Panc1 (cell line): Measurements from ENCODE around the gene HSD3B2. TPM values are rescaled to one million over a fixed set of nuclear protein-coding genes. Genes with fewer than 3 reads are reported as not detected.
A peak's percentile ranks its signal among the peaks of the same experiment; 100 is the strongest.

Experiments
- ATAC-seq: fragments of 200-7000 bp; cut with Tn5 transposase; 2 replicates; pipeline ENCODE4 v1.9.1; 2020; ENCODE audit warnings: mild to moderate bottlenecking, moderate library complexity
- Bru-seq: library from RNA; stranded (reverse); fragments of 400-500 nt; gene quantifications from one replicate; lab custom pipeline; 2021; lab: Mats Ljungman, UMichigan
- BruChase-seq, 2 experiments: library from RNA; stranded (reverse); fragments of 400-500 nt; gene quantifications; one replicate each; lab custom pipeline; 2021; lab: Mats Ljungman, UMichigan
- BruUV-seq: library from RNA; stranded (reverse); fragments of 400-500 nt; replicated peaks from 2 replicates; lab custom pipeline; 2021; lab: Mats Ljungman, UMichigan
- CTCF ChIA-PET: fragments of 300-600 bp; sonication (Branson Sonifier 250); formaldehyde crosslinking; loops from one replicate; lab custom pipeline; 2022; ENCODE audit warnings: antibody characterized with exemption; lab: Charles Lee
- POLR2A ChIA-PET: fragments of 300-600 bp; sonication (Branson Sonifier 250); formaldehyde crosslinking; loops from one replicate; lab custom pipeline; 2022; ENCODE audit warnings: antibody characterized with exemption; lab: Charles Lee
- DNase-seq: peaks from one replicate; pipeline ENCODE4 v3.0.0-alpha.2; 2010; ENCODE audit warnings: low read depth, low spot score
- H3K27ac ChIP-seq: 2 replicates; pipeline ENCODE4 v1.5.1; 2011; ENCODE audit warnings: mild to moderate bottlenecking, low read length, inconsistent platforms
- H3K27me3 ChIP-seq: fragments of 200-500 bp; sonication (Bioruptor generic); 2 replicates; pipeline ENCODE4 v1.6.0; 2014; ENCODE audit warnings: low read length, inconsistent platforms; ENCODE audit not compliant: control insufficient read depth, insufficient read depth
- H3K36me3 ChIP-seq: fragments of 200-500 bp; sonication (Bioruptor generic); 2 replicates; pipeline ENCODE4 v1.5.1; 2014; ENCODE audit warnings: inconsistent platforms, mild to moderate bottlenecking, low read length, moderate library complexity; ENCODE audit not compliant: control insufficient read depth, insufficient read depth
- H3K4me1 ChIP-seq: 2 replicates; pipeline ENCODE4 v1.5.1; 2011; ENCODE audit warnings: inconsistent platforms, mild to moderate bottlenecking, low read length, moderate library complexity; ENCODE audit not compliant: control insufficient read depth, insufficient read depth
- H3K4me3 ChIP-seq, 2 experiments: 2 replicates each; pipeline ENCODE4 v1.5.1; 2011 to 2012; ENCODE audit warnings: low read depth in 2 of 2, low read length in 2 of 2, mild to moderate bottlenecking in 2 of 2, inconsistent platforms in 1 of 2, moderate library complexity in 1 of 2
- H3K9me3 ChIP-seq: fragments of 200-500 bp; sonication (Bioruptor generic); 2 replicates; pipeline ENCODE4 v1.5.1; 2014; ENCODE audit warnings: low read depth, mild to moderate bottlenecking, inconsistent platforms, low read length, moderate library complexity; ENCODE audit not compliant: control insufficient read depth, insufficient read depth
- POLR2AphosphoS5 ChIP-seq: IDR thresholded peaks from 2 replicates; pipeline ENCODE4 v1.6.1; 2012; ENCODE audit warnings: mild to moderate bottlenecking, low read depth, low read length, moderate library complexity
- REST ChIP-seq, 2 experiments: IDR thresholded peaks; 2 replicates each; pipeline ENCODE4 v1.6.1; 2011 to 2012; ENCODE audit warnings: low read depth in 2 of 2, control low read depth in 1 of 2, low read length in 1 of 2, mild to moderate bottlenecking in 1 of 2, moderate library complexity in 1 of 2; ENCODE audit not compliant: insufficient read depth in 1 of 2
- SIN3A ChIP-seq: IDR thresholded peaks from 2 replicates; pipeline ENCODE4 v1.6.1; 2012; ENCODE audit warnings: low read depth, mild to moderate bottlenecking, low read length, moderate library complexity, borderline replicate concordance; ENCODE audit not compliant: insufficient read depth
- TCF7L2 ChIP-seq: IDR thresholded peaks from 2 replicates; pipeline ENCODE4 v1.6.1; 2011; ENCODE audit warnings: mild to moderate bottlenecking, low read depth, low read length, inconsistent platforms
- in situ Hi-C: cut with HindIII; loops from 2 replicates; pipeline ENCODE4 v1.10.0; 2016; ENCODE audit warnings: low sequenced_read_pairs, low pct_unique_long_range_greater_than_20kb
- intact Hi-C: fragments of 100-400 bp; cut with micrococcal nuclease; formaldehyde crosslinking; loops from one replicate; pipeline ENCODE4 v1.10.0; 2022; ENCODE audit not compliant: unreplicated experiment
- long read RNA-seq: library from polyadenylated mRNA; unstranded; transcript quantifications from one replicate; pipeline ENCODE4 v2.0.0, GENCODE V29; 2021; ENCODE audit not compliant: unreplicated experiment
- polyA plus RNA-seq: library from polyadenylated mRNA; unstranded; fragments of >200 nt; gene quantifications from one replicate; pipeline ENCODE4 v1.2.1, GENCODE V29; 2012; ENCODE audit warnings: missing spikeins; ENCODE audit not compliant: insufficient read length
- total RNA-seq: library from RNA; stranded (reverse); gene quantifications from one replicate; pipeline ENCODE4 v1.2.1, GENCODE V29; 2021; ENCODE audit not compliant: unreplicated experiment
- TF ChIP-seq, protein P1 (sequence below): fragments of 450-650 bp; IDR thresholded peaks from 2 replicates; pipeline ENCODE4 v1.5.1; 2017; ENCODE audit warnings: mild to moderate bottlenecking

Gene HSD3B2
- total RNA-seq (1.2 TPM), Bru-seq, nascent RNA (not detected), BruChase-seq, experiment 1, labeled RNA remaining after a 2-hour chase (percentile 9 among the genes with signal in this experiment), BruChase-seq, experiment 2, labeled RNA remaining after a 6-hour chase (not detected)
- polyA plus RNA-seq, result not detected
- long read RNA-seq, result 0 reads

DNA sequence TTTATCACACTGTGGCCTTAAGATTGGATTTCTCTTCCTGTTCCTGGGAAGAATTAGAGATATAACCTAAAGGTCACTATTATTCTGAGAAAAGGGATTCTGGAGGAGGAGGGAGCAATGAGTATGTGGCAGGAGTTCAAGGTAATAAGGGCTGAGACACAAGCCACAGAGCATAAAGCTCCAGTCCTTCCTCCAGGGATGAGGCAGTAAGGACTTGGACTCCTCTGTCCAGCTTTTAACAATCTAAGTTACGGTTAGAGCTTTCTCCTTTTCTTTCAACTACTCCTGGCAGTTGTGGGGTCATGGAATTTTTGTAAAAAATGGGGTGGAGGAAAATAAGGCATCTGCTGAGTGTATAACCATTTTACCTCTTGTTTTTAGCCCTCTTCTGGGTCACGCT is at the start of gene HSD3B2:
Gene HSD3B2, plus strand, starts transcription at position 201 of the 400 bp plus-strand sequence. CDS start 270 bp downstream, outside the sequence.
- H3K4me3 ChIP-seq, result no peak within 1 kb of the TSS
- CTCF ChIA-PET, result no interaction called here

GRCh38 chr1:119366424-119366823 is 48.5 kb upstream of the HSD3B2 start:
- TF ChIP-seq POLR2AphosphoS5, result no peak
- intact Hi-C loops, result loop anchor here (5.0 kb wide), 2 partner anchors 89 to 1214 kb away; no protein-coding TSS in a partner anchor
- Histone ChIP-seq H3K27me3 (peaks cover 9% of the 10 kb centered on the region), H3K4me3 (no peak overlapping the region), H3K9me3 (no peaks in the 10 kb centered on the region), H3K36me3 (no peaks in the 10 kb centered on the region), H3K4me1 (no peaks in the 10 kb centered on the region), H3K27ac (no peak overlapping the region)
- in situ Hi-C loops, result no loop called here
- ChIA-PET POLR2A (no interaction called here), CTCF (interaction anchor here (1.4 kb wide), 1 partner anchor 91 kb away, joined by 4 read pairs; no protein-coding TSS in a partner anchor)
- DNase-seq, result no peak
- no TSS peak for BruUV-seq
- ATAC-seq, result no peak

More for the DNA sequence above, at the start of gene HSD3B2:
- H3K27ac ChIP-seq, result no peak within 1 kb of the TSS
- H3K36me3 ChIP-seq, result no peaks in the 10 kb centered on the region
- ATAC-seq (no peak), DNase-seq (no peak)
- H3K27me3 ChIP-seq, result peaks cover 3% of the 10 kb centered on the region; the same call in 1 of the 2 replicates
- H3K4me1 ChIP-seq, result no peaks in the 10 kb centered on the region
- in situ Hi-C loops, result no loop called here
- BruUV-seq, result no TSS peak
- H3K9me3 ChIP-seq, result no peaks in the 10 kb centered on the region
- TF ChIP-seq REST (IDR thresholded peaks at IDR 0.05; ENCODE audit: insufficient read depth in 1 of 2, low read depth in 2 of 2, low read length in 1 of 2) (no peak), POLR2AphosphoS5 (no peak), TCF7L2 (no peak), SIN3A (no peak)
- TF ChIP-seq, protein P1, sequence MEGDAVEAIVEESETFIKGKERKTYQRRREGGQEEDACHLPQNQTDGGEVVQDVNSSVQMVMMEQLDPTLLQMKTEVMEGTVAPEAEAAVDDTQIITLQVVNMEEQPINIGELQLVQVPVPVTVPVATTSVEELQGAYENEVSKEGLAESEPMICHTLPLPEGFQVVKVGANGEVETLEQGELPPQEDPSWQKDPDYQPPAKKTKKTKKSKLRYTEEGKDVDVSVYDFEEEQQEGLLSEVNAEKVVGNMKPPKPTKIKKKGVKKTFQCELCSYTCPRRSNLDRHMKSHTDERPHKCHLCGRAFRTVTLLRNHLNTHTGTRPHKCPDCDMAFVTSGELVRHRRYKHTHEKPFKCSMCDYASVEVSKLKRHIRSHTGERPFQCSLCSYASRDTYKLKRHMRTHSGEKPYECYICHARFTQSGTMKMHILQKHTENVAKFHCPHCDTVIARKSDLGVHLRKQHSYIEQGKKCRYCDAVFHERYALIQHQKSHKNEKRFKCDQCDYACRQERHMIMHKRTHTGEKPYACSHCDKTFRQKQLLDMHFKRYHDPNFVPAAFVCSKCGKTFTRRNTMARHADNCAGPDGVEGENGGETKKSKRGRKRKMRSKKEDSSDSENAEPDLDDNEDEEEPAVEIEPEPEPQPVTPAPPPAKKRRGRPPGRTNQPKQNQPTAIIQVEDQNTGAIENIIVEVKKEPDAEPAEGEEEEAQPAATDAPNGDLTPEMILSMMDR, result no peak
- intact Hi-C loops, result no loop called here
- POLR2A ChIA-PET, result no interaction called here
